Stimulated activated CD8-positive, alpha-beta memory T cell treated with anti-CD3 and anti-CD28 coated beads, Interleukin-7, amount 100 ng/mL, for 4 hours (primary cell): ENCODE data around the gene CLP1.
A peak's percentile ranks its signal among the peaks of the same experiment; 100 is the strongest.
"Not testable (repeated sequence)": the region's sequence is repeated elsewhere in the genome, so short reads cannot be mapped to it uniquely, and the experiment has no call there.

Experiments
- DNase-seq, 2 donors: peaks; one replicate each; pipeline ENCODE4 v3.0.0-alpha.2; 2020; ENCODE audit warnings: low read depth in 2 of 2

CLP1 gene

DNA sequence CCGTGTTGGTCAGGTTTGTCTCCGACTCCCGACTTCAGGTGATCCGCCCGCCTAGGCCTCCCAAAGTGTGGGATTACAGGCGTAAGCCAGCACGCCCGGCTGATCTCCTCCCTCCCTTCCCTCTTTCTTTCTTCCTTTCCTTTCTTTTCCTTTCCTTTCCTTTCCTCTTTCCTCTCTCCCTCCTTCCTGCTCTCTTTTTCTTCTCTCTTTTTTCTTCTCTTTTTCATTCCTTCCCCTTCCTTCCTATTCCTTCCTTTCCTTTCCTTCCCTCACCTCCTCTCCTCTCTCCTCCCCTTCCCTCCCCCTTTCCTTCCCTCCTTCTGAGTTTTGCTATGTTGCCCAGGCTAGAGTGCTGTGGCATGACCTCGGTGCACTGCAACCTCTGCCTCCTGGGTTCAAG, 6.4 kb downstream of the CLP1 start:
- no peak for DNase-seq

DNA sequence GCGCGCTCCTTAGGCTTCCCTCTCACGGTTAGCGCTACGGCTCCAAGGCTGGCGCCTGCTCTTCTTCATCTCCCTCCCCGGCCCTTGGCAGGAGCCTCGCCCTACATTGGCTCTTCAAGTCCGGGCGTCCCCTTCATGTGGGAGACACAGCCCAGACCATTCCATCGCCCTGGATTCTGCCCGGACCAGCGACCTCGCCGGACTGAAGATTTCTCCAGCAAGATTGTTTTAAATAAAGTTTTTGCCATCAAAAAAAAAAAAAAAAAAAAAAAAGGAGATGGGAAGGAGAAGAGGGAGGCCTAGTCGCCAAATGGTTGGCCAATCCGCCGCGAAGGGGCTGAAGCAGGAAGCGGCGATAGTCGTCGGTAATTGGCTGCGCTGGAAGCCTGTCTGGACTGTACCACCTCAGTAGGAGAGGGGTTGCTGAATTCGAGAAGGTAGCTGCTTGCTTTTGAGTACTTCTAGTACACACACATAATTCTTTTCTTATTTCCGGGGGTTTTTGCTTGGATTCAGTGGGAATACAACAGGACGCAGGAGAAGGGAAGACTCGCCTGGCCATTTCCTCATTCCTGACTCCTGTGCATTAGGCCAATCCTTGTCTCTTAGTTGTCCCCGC, 9.7 kb downstream of the CLP1 start:
- peak; percentile 92 to 95 for DNase-seq

DNA sequence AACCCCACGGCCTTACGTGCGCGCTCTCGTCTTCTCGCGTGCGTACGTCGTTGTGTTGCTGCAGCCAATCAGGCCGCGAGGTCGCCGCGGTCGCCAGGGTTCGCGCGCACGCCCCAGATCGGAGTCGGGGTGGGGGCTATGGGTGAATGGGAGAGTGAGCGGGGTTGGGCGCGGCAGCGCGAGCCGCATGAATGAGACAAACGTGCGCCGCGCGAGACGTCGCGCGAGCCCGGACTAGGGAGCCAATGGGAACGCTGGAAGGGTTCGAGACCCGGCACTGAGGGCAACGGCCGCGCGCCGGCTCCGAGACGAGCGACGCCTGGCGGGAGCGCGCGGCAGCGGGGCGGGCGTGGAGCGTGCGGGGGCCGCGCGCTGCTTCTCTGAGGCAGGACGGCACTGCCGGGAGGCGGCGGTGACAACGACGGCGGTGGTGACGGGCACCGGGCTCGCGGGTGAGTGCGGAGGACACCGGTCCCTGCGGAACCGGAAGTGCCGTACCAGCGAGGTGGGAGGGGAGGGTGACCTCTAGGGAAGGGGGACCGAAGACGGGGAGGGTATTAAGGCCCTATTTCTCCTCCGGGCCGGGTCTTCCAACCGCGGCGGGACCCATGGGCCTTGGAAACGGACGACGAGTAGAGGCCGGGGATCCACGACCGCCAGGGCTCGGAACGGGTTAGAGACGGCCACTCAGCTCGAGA, 10.3 kb downstream of the CLP1 start, which contains the start of gene ZDHHC5:
Gene ZDHHC5 (plus strand): TSS at position 379 of the 698 bp plus-strand sequence. CDS start 4,977 bp downstream, outside the sequence.
- DNase-seq: peak; percentile 99 to 100

GRCh38 chr11:57668434-57668782, 10.8 kb downstream of the CLP1 start:
- DNase-seq: no peak

- DNase-seq: no peak
Measured at GRCh38 chr11:57674251-57674650, 16.7 kb downstream of the CLP1 start.

- DNase-seq: no peak
Measured at GRCh38 chr11:57675176-57675941, 17.8 kb downstream of the CLP1 start.

GRCh38 chr11:57679396-57679795, 21.8 kb downstream of the CLP1 start:
- DNase-seq: no peak

- no peak for DNase-seq
Measured at GRCh38 chr11:57680552-57680874, 23.0 kb downstream of the CLP1 start.

DNA sequence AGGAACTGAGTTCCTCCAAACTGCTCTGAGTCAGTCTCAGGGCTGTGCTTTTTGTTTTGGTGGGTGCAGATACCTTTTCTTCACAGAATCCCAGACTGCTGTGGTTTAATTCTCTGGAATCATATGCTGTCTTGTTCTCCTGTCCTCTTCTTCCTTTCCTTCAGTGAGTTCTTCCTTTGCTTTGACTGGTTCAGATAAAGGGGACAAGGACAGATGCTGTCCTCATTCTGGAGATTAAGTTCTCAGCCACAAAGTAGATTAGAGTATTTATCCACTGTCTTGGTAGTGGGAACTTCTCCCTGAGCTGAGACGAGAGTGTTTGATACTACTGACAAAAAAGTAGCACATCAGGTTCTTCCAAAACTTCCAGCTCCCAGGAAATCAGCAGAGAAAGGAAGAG, 23.6 kb downstream of the CLP1 start:
- no peak for DNase-seq

- DNase-seq: not testable (repeated sequence)
Measured at GRCh38 chr11:57690474-57690873, 32.9 kb downstream of the CLP1 start.

DNA sequence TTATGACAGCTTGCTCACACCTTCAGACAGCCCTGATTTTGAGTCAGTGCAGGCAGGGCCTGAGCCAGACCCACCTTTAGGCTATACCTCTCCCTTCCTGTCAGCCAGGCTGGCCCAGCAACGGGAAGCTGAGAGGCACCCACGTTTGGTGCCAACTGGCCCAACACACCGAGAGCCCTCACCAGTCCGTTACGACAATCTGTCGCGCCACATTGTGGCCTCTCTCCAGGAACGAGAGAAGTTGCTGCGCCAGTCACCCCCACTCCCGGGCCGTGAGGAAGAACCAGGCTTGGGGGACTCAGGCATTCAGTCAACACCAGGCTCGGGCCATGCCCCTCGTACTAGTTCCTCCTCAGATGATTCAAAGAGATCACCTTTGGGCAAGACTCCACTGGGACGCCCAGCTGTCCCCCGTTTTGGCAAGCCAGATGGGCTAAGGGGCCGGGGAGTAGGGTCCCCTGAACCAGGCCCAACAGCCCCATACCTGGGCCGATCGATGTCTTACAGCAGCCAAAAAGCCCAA, 41.3 kb downstream of the CLP1 start:
- no peak for DNase-seq

GRCh38 chr11:57699813-57700212, 42.3 kb downstream of the CLP1 start:
- no peak for DNase-seq

GRCh38 chr11:57700425-57700824, 42.9 kb downstream of the CLP1 start:
- no peak for DNase-seq

DNA sequence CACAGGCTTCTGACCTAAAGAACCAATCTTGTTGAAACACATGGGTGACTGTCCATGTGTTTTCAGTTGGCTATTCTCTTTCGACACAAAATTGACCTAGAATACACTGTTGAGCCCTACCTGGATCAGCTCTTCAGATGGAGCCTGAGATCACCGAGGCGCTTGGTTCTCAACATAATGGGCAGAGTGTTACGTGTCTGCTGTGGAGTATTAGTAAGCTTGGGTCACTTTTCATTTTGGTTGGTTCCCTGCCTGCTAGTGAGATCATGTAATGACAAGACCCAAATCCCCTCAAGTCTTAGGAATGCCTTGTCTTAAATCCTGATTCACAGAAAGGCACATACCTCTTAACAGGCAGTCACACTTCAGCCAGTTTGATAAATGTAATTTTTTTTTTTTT, 45.8 kb downstream of the CLP1 start:
- DNase-seq: no peak

- no peak for DNase-seq
Measured at GRCh38 chr11:57704932-57705331, 47.4 kb downstream of the CLP1 start.

DNA sequence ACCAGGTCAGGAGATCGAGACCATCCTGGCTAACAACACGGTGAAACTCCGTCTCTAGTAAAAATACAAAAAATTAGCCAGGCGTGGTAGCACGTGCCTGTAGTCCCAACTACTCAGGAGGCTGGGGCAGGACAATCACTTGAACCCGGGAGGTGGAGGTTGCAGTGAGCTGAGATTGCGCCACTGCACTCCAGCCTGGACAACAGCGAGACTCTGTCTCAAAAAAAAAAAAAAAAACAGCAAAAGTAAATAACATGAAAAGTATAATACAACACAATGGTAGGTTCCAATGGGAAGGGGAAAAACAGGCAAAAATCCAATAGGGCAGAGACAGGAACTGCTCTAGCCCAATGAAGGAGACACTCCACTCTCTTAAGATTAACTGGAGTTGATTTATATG, 47.9 kb downstream of the CLP1 start:
- DNase-seq: not testable (repeated sequence)

DNA sequence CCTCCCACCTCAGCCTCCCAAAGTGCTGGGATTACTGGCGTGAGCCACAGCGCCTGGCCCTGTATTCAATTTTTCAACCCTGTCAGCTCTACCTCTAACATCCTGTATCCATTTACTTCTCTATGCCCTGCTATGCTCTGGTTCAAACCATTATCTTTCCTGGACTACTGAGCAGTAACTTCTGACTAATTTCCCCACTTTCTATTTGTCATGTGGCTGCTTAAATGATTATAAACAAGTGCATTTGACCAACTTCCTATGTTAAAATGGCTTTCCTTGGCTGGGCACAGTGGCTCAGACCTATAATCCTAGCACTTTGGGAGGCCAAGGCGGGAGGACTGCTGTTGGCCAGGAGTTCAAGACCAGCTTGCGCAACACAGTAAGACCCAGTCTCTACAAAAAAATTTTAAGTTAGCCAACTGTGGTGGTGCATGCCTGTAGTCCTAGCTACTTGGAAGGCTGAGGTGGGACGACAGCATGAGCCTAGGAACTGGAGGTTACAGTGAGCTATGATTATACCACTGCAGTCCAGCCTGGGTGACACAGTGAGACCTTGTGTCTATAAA, 52.3 kb downstream of the CLP1 start:
- no peak for DNase-seq
